ENCODE results near the gene POLR2J. TPM values are rescaled to one million over a fixed set of nuclear protein-coding genes. Genes with fewer than 3 reads are reported as not detected.

POLR2J gene
- polyA plus RNA-seq, 1 donor from 2014 or later: 42.6 TPM

DNA sequence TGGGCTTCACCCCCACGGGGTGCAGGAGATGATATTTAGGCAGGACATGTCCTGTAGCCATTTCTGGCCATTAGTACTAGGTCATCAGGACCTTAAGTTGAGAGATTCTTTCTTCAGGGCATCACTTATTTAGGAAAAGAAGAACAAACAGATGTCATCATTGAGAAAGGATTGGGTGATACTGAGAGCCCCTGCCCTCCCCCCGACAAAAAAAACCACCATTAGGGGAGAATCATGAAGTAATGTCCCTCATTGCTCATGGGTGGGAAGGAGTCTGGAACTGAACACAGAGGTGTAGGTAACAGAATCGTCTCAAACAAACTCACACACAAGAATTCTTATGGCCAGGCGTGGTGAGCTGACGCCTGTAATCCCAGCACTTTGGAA, 51.7 kb downstream of the POLR2J start:
- no peak overlapping the region for H3K27ac ChIP-seq (ENCODE audit: low read length)
- no peaks in the 10 kb centered on the region for H3K36me3 ChIP-seq (ENCODE audit: insufficient read depth, low read length)
- no peaks in the 10 kb centered on the region for H3K27me3 ChIP-seq (ENCODE audit: insufficient read depth, low read depth, low read length)
- H3F3A ChIP-seq (ENCODE audit: insufficient read depth, low read length, poor library complexity, severe bottlenecking): no peaks in the 10 kb centered on the region
- TF ChIP-seq TAF1 (IDR thresholded peaks at IDR 0.05; ENCODE audit: low read depth): no peak
- no peak for TF ChIP-seq RAD21 (conservative IDR thresholded peaks at IDR 0.05)
- no peak for TF ChIP-seq REST (IDR thresholded peaks at IDR 0.05; ENCODE audit: borderline replicate concordance)
- TF ChIP-seq EZH2 (IDR thresholded peaks at IDR 0.05; ENCODE audit: borderline replicate concordance, insufficient read depth, low read length, poor library complexity, severe bottlenecking): no peak
- H3K79me2 ChIP-seq (replicated peaks; ENCODE audit: insufficient read depth, low read length): no peaks in the 10 kb centered on the region
- H3K9ac ChIP-seq (ENCODE audit: low read length): no peak overlapping the region
- H3K4me2 ChIP-seq (ENCODE audit: low read length): no peak overlapping the region
- H4K20me1 ChIP-seq (ENCODE audit: insufficient read depth): no peaks in the 10 kb centered on the region
- H3K4me3 ChIP-seq (ENCODE audit: low read length): no peak overlapping the region
- H3K9me2 ChIP-seq (ENCODE audit: insufficient read depth, low read length): no peaks in the 10 kb centered on the region
- no peak overlapping the region for H2AFZ ChIP-seq (ENCODE audit: low read depth, low read length)
- no peaks in the 10 kb centered on the region for H3K9me3 ChIP-seq (ENCODE audit: low read length)

DNA sequence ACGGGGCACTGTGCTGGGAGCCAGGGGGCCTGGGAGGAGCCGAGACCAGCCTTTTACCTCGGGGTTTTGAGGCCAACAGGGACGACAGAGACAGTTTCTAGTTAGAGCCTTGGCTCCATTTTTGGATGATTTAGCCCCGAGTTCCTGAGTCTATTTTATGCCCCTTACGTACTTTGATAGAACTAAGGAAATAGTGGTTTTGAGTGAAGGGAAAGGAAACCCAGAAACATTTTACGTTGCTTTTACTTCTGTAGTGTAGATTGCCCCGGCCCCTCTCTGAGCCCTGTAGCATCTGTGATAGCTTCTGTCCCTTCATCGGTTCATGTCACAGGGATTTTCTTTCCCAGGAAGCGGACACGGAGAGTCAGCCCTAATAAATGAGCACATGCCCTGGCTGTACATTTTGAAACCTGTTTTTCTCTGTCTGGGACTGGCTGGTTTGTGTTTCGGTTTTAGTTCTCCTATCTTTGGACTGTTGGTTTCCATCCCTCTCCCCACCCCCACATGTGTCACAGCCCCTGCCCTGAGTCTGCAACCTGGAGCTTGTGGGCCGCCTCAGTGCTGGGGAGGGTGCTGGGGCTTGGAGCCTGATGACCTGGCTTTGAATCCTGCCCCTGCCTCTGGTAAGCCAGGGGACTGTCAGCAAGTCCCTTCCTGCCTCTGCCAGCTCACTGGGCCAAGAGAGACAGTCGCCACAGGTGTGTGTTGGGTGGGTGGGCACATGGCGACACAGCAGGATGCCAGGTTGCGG, 52.3 kb downstream of the POLR2J start:
- H3K9me2 ChIP-seq (ENCODE audit: insufficient read depth, low read length): no peaks in the 10 kb centered on the region
- TF ChIP-seq EP300 (conservative IDR thresholded peaks at IDR 0.05; ENCODE audit: poor library complexity, severe bottlenecking) (no peak), TAF1 (IDR thresholded peaks at IDR 0.05; ENCODE audit: low read depth) (no peak), SMC3 (conservative IDR thresholded peaks at IDR 0.05; ENCODE audit: poor library complexity) (no peak), EZH2 (IDR thresholded peaks at IDR 0.05; ENCODE audit: borderline replicate concordance, insufficient read depth, low read length, poor library complexity, severe bottlenecking) (no peak), MXI1 (conservative IDR thresholded peaks at IDR 0.05; ENCODE audit: poor library complexity, severe bottlenecking) (no peak), RAD21 (conservative IDR thresholded peaks at IDR 0.05) (no peak), POLR2AphosphoS5 (IDR thresholded peaks at IDR 0.05) (no peak), REST (IDR thresholded peaks at IDR 0.05; ENCODE audit: borderline replicate concordance) (no peak)
- TF ChIP-seq, protein P1, sequence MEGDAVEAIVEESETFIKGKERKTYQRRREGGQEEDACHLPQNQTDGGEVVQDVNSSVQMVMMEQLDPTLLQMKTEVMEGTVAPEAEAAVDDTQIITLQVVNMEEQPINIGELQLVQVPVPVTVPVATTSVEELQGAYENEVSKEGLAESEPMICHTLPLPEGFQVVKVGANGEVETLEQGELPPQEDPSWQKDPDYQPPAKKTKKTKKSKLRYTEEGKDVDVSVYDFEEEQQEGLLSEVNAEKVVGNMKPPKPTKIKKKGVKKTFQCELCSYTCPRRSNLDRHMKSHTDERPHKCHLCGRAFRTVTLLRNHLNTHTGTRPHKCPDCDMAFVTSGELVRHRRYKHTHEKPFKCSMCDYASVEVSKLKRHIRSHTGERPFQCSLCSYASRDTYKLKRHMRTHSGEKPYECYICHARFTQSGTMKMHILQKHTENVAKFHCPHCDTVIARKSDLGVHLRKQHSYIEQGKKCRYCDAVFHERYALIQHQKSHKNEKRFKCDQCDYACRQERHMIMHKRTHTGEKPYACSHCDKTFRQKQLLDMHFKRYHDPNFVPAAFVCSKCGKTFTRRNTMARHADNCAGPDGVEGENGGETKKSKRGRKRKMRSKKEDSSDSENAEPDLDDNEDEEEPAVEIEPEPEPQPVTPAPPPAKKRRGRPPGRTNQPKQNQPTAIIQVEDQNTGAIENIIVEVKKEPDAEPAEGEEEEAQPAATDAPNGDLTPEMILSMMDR (IDR thresholded peaks at IDR 0.05; ENCODE audit: poor library complexity, severe bottlenecking): no peak
- no peaks in the 10 kb centered on the region for H3F3A ChIP-seq (ENCODE audit: insufficient read depth, low read length, poor library complexity, severe bottlenecking)
- H2AFZ ChIP-seq (ENCODE audit: low read depth, low read length): no peak overlapping the region
- no peaks in the 10 kb centered on the region for H4K20me1 ChIP-seq (ENCODE audit: insufficient read depth)
- H3K79me2 ChIP-seq (replicated peaks; ENCODE audit: insufficient read depth, low read length): no peaks in the 10 kb centered on the region
- H3K27me3 ChIP-seq (ENCODE audit: insufficient read depth, low read depth, low read length): no peaks in the 10 kb centered on the region
- H3K4me2 ChIP-seq (ENCODE audit: low read length): no peak overlapping the region
- no peak overlapping the region for H3K9ac ChIP-seq (ENCODE audit: low read length)
- no peaks in the 10 kb centered on the region for H3K9me3 ChIP-seq (ENCODE audit: low read length)
- no peaks in the 10 kb centered on the region for H3K36me3 ChIP-seq (ENCODE audit: insufficient read depth, low read length)
- H3K27ac ChIP-seq (ENCODE audit: low read length): no peak overlapping the region
- H3K4me3 ChIP-seq (ENCODE audit: low read length): no peak overlapping the region
